GM12878 (cell line): ENCODE measurements around the gene DAD1. TPM values are rescaled to one million over a fixed set of nuclear protein-coding genes. Genes with fewer than 3 reads are reported as not detected.

Experiments
- ATAC-seq: fragments of 200-7000 bp; cut with Tn5 transposase; 3 replicates; pipeline ENCODE4 v1.9.1; 2020; ENCODE audit warnings: mild to moderate bottlenecking, moderate library complexity
- BruUV-seq: library from RNA; stranded (reverse); fragments of 400-500 nt; replicated peaks from 2 replicates; lab custom pipeline; 2021; lab: Mats Ljungman, UMichigan
- CTCF ChIA-PET: fragments of 300-600 bp; sonication (Branson Sonifier 250); formaldehyde crosslinking; extraction: SDS; loops from one replicate; lab custom pipeline; 2021; ENCODE audit warnings: inconsistent platforms; lab: Yijun Ruan, JAX
- POLR2A ChIA-PET: fragments of 350-600 bp; formaldehyde crosslinking; extraction: SDS; loops from one replicate; lab custom pipeline; 2021; ENCODE audit warnings: inconsistent platforms; lab: Charles Lee
- RAD21 ChIA-PET: fragments of 300-600 bp; sonication (Branson Sonifier 250); formaldehyde crosslinking; loops from one replicate; lab custom pipeline; 2023; ENCODE audit warnings: antibody characterized with exemption; ENCODE audit not compliant: unreplicated experiment; lab: Charles Lee
- SMC1A ChIA-PET: fragments of 300-600 bp; sonication (Branson Sonifier 250); formaldehyde crosslinking; loops from one replicate; lab custom pipeline; 2023; ENCODE audit not compliant: unreplicated experiment, uncharacterized antibody; lab: Charles Lee
- DNase-seq: peaks from one replicate; pipeline ENCODE4 v3.0.0-alpha.2; 2011; ENCODE audit warnings: low read depth, low spot score
- FAIRE-seq: peaks from 3 replicates; lab custom pipeline; 2011; peaks lifted over from hg19 to GRCh38; lab: Jason Lieb, UNC
- H2AFZ ChIP-seq: 2 replicates; pipeline ENCODE4 v1.6.0; 2011; ENCODE audit warnings: low read depth, low read length, control low read depth; ENCODE audit not compliant: control insufficient read depth
- H3K27ac ChIP-seq: 2 replicates; pipeline ENCODE4 v1.5.1; 2011; ENCODE audit warnings: control low read depth; ENCODE audit not compliant: control insufficient read depth, insufficient read depth
- H3K27me3 ChIP-seq, 2 experiments: replicated peaks in 1 of 2; 2 replicates each; pipeline versions ENCODE4 v1.6.0 to v1.6.1; 2011; ENCODE audit warnings: low read length in 1 of 2; ENCODE audit not compliant: control insufficient read depth in 2 of 2, insufficient read depth in 2 of 2
- H3K36me3 ChIP-seq, 2 experiments: 2 replicates each; pipeline ENCODE4 v1.5.1; 2011; ENCODE audit warnings: low read length in 1 of 2; ENCODE audit not compliant: control insufficient read depth in 2 of 2, insufficient read depth in 2 of 2
- H3K4me1 ChIP-seq: 2 replicates; pipeline ENCODE4 v1.6.1; 2011; ENCODE audit warnings: mild to moderate bottlenecking, low read length, moderate library complexity, mixed read lengths; ENCODE audit not compliant: control insufficient read depth, insufficient read depth
- H3K4me2 ChIP-seq: 2 replicates; pipeline ENCODE4 v1.6.0; 2011; ENCODE audit warnings: control low read depth; ENCODE audit not compliant: control insufficient read depth, insufficient read depth
- H3K4me3 ChIP-seq: fragments of 200-600 bp; sonication (generic); 2 replicates; pipeline ENCODE4 v1.5.1; 2016
- H3K79me2 ChIP-seq: 2 replicates; pipeline ENCODE4 v1.6.0; 2011; ENCODE audit warnings: low read length; ENCODE audit not compliant: control insufficient read depth, insufficient read depth
- H3K9ac ChIP-seq: 2 replicates; pipeline ENCODE4 v1.8.0; 2011; ENCODE audit warnings: low read length, control low read depth, mixed read lengths; ENCODE audit not compliant: control insufficient read depth, insufficient read depth
- H3K9me3 ChIP-seq: replicated peaks from 3 replicates; pipeline ENCODE4 v1.5.1; 2011; ENCODE audit warnings: mild to moderate bottlenecking, low read length; ENCODE audit not compliant: control insufficient read depth, insufficient read depth
- H4K20me1 ChIP-seq: 2 replicates; pipeline ENCODE4 v1.6.0; 2011; ENCODE audit not compliant: control insufficient read depth, insufficient read depth
- BACH1 ChIP-seq: fragments of 450-650 bp; IDR thresholded peaks from 2 replicates; pipeline ENCODE4 v1.6.1; 2017; ENCODE audit warnings: mild to moderate bottlenecking, borderline replicate concordance
- BHLHE40 ChIP-seq, 2 experiments: fragments of 450-650 bp in 1 of 2; IDR thresholded peaks; 2 replicates each; pipeline ENCODE4 v1.6.1; 2011 to 2017; ENCODE audit warnings: low read depth in 2 of 2, borderline replicate concordance in 1 of 2, improper control_type of control experiment in 1 of 2, low read length in 1 of 2, mild to moderate bottlenecking in 1 of 2
- CREM ChIP-seq: IDR thresholded peaks from 2 replicates; pipeline ENCODE4 v1.6.1; 2014; ENCODE audit warnings: antibody characterized with exemption, low read depth
- ESRRA ChIP-seq: IDR thresholded peaks from 2 replicates; pipeline ENCODE4 v1.6.1; 2012; ENCODE audit warnings: mild to moderate bottlenecking, low read length, improper control_type of control experiment
- FOS ChIP-seq: IDR thresholded peaks from 3 replicates; pipeline ENCODE4 v1.6.1; 2011; ENCODE audit warnings: borderline replicate concordance; ENCODE audit not compliant: insufficient read length; ENCODE audit errors: extremely low read depth
- IKZF1 ChIP-seq: fragments of 450-650 bp; conservative IDR thresholded peaks from 2 replicates; pipeline ENCODE4 v1.6.1; 2017; ENCODE audit warnings: antibody characterized with exemption, mild to moderate bottlenecking
- JUNB ChIP-seq: IDR thresholded peaks from 2 replicates; pipeline ENCODE4 v1.6.1; 2016; ENCODE audit warnings: antibody characterized with exemption, mild to moderate bottlenecking
- LARP7 ChIP-seq: fragments of 450-650 bp; IDR thresholded peaks from 2 replicates; pipeline ENCODE4 v1.6.1; 2017; ENCODE audit warnings: mild to moderate bottlenecking
- RAD51 ChIP-seq: fragments of 450-650 bp; IDR thresholded peaks from 2 replicates; pipeline ENCODE4 v1.6.1; 2016; ENCODE audit warnings: moderate library complexity, mild to moderate bottlenecking, inconsistent platforms
- RCOR1 ChIP-seq: conservative IDR thresholded peaks from 2 replicates; pipeline ENCODE4 v1.6.1; 2012; ENCODE audit warnings: low read depth, low read length, improper control_type of control experiment
- RUNX3 ChIP-seq: IDR thresholded peaks from 2 replicates; pipeline ENCODE4 v1.6.1; 2012; ENCODE audit warnings: low read length, inconsistent platforms
- SMAD5 ChIP-seq: IDR thresholded peaks from 2 replicates; pipeline ENCODE4 v1.6.1; 2016; ENCODE audit warnings: antibody characterized with exemption, low read depth
- SP1 ChIP-seq: IDR thresholded peaks from one replicate; pipeline ENCODE4 v1.6.1; 2011; ENCODE audit warnings: low read depth, low read length
- SPI1 ChIP-seq: IDR thresholded peaks from 2 replicates; pipeline ENCODE4 v1.6.1; 2011; ENCODE audit warnings: low read depth, mild to moderate bottlenecking, low read length, moderate library complexity, borderline replicate concordance; ENCODE audit not compliant: insufficient read depth
- TCF7 ChIP-seq: IDR thresholded peaks from 2 replicates; pipeline ENCODE4 v1.6.1; 2014; ENCODE audit warnings: antibody characterized with exemption, borderline replicate concordance
- ZBED1 ChIP-seq: IDR thresholded peaks from 2 replicates; pipeline ENCODE4 v1.6.1; 2016; ENCODE audit warnings: borderline replicate concordance
- WGBS: methylation state at CpG from one replicate; pipeline ENCODE4 v1.1.6; 2016; ENCODE audit warnings: low lambda C conversion rate; ENCODE audit not compliant: insufficient replicate concordance, insufficient coverage; ENCODE audit errors: missing lambda C conversion rate; 5-methylcytosine and 5-hydroxymethylcytosine counted together
- in situ Hi-C: fragments of 300-500 bp; cut with MboI; formaldehyde crosslinking; loops from 9 replicates; pipeline ENCODE4 v1.14.3; 2018; ENCODE audit warnings: mixed read lengths
- intact Hi-C: fragments of 100-400 bp; cut with micrococcal nuclease; formaldehyde crosslinking; loops from one replicate; pipeline ENCODE4 v1.14.2; 2022; ENCODE audit not compliant: unreplicated experiment
- polyA plus RNA-seq, 11 experiments: library from polyadenylated mRNA; depleted of rRNA in 4 of 11; unstranded in 6 of 11; stranded (reverse) in 5 of 11; fragments of >200 nt; fragmentation: Nextera tagmentation in 4 of 11; fragmentation: Illumina TruSeq in 1 of 11; extraction: Ambion mirVana in 4 of 11; extraction: Trizol in 1 of 11; gene quantifications; 1 replicate in 1 of 11; 2 replicates in 10 of 11; pipeline versions ENCODE4 v1.2.1 to v1.2.3, GENCODE V29; 2011 to 2016; ENCODE audit warnings: inconsistent platforms in 2 of 11, missing spikeins in 2 of 11, low read depth in 1 of 11
- total RNA-seq, 4 experiments: library from RNA; depleted of rRNA in 3 of 4; stranded (reverse); fragments of >200 nt in 3 of 4; fragmentation: Illumina TruSeq in 1 of 4; extraction: Trizol in 1 of 4; gene quantifications; 2 replicates each; pipeline versions ENCODE4 v1.2.1 to v1.2.3, GENCODE V29; 2013 to 2021
- TF ChIP-seq, protein P1 (sequence below): IDR thresholded peaks from 2 replicates; pipeline ENCODE4 v1.6.1; 2011; ENCODE audit warnings: low read depth, mild to moderate bottlenecking, low read length, moderate library complexity, borderline replicate concordance; ENCODE audit errors: extremely low read depth
- TF ChIP-seq, protein P2 (sequence below): IDR thresholded peaks from 2 replicates; pipeline ENCODE4 v1.6.1; 2012; ENCODE audit warnings: low read depth, low read length, improper control_type of control experiment
- TF ChIP-seq, protein P3 (sequence below): IDR thresholded peaks from 2 replicates; pipeline ENCODE4 v1.6.1; 2011; ENCODE audit warnings: mild to moderate bottlenecking, low read depth, low read length, moderate library complexity; ENCODE audit not compliant: insufficient replicate concordance

DAD1 gene
- total and polyA plus RNA-seq, 10 of the 15 experiments (the other 5 are each of a cell fraction or from before 2014, with no cell fraction given) = 161 to 920 (median 319) TPM

DNA sequence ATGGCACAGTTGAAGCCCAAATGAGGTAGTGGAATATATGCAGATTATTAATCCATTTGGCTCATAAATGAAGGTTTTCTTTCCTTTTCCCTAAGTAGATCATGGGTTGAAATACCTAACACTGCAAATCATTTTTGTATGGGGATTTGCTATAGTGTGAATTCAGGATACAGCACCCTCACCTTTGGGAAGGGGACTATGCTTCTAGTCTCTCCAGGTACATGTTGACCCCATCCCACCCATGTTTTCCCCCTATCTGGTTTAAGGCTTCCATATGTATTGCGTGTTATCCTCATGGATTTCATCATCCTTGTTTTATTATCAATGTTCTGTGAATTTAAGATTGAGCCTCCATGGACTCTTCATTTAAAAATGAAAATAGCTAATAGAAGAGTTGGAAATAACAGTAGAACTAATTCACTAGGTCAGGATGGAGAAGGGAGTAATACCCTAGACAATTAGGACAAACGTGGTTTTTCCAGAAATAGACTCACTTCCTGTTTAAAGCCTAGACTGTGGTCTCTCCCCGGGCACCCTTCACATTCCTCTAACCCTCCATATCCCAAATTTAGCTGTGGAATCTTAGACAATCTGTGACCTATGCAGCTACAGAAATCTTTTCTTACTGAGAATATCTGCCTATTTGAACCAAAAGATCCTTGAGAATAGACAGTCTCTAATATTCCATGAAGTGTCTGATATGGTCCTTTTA lies 56.5 kb downstream of the DAD1 start (continued):
- TF ChIP-seq SMAD5 (peak; percentile 75), TCF7 (no peak), BACH1 (0 out of 2 replicates have a peak, but pooled peaks have one; percentile 46), RUNX3 (peak; percentile 65)
- TF ChIP-seq, all 136 proteins: peak for 20

DNA sequence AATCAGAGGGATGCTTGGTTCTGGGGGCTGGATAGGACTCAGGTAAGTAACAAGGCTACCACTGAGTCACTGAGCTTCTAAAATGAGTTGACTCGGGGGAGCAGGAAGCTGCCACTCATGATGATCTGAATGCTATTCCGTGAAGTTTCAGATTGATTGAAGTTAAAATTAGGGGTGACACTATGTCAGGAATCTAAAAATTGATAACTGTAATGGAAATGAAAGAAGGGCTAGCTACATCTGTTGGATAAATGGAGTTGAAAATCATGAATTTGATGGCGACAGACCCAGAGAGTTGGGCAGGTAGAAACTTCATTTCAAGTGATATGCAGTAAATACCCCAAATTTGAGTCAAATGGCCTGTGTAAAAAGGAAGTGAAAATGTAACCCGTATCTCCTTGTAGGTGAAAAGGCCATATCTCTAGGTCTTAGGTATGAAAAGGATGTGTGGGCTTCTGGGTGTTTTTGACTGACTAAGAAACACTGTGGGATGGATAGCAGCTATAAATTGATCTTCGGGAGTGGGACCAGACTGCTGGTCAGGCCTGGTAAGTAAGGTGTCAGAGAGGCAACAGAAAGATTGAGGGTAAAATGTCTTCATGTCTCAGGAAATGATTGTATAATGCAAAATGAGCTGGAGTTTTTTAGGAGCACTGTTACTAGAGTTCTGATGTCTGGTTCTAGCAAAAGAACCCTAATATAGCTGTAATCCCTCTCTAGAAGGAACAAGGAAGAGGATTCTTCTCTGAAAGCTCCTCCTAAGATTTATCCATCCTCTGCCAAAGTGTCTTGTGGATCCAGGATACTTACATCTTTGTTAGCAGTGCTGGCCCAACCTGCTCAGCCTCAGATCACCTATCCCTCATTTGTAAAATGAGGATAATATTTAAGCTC lies 57.3 kb downstream of the DAD1 start:
- SMC1A ChIA-PET = interaction anchor here (0.6 to 12.3 kb wide), 22 partner anchors 7 to 1042 kb away, joined by 3 to 399 read pairs (median 6); no protein-coding TSS in a partner anchor
- TSS peak; percentile 80 for BruUV-seq
- peak; percentile 93 for DNase-seq
- Histone ChIP-seq H3K4me1 (peaks cover 72% of the 10 kb centered on the region), H3K4me2 (peak overlapping the region; percentile 75), H3K36me3 (peaks cover 0 to 4% of the 10 kb centered on the region in 2 experiments; a peak in 2 of 4 replicates), H3K27ac (peak overlapping the region; percentile 97), H3K27me3 (no peaks in the 10 kb centered on the region), H4K20me1 (no peaks in the 10 kb centered on the region), H2AFZ (peak overlapping the region; percentile 38), H3K4me3 (peak overlapping the region; percentile 67), H3K79me2 (peaks cover 63% of the 10 kb centered on the region), H3K9ac (peak overlapping the region; percentile 52), H3K9me3 (no peaks in the 10 kb centered on the region)
- FAIRE-seq = peak; percentile 74
- POLR2A ChIA-PET = interaction anchor here (0.6 to 12.2 kb wide), 13 partner anchors 9 to 234 kb away, joined by 3 to 339 read pairs (median 13); partner anchors contain the start of gene OXA1L
- WGBS = under 1% methylated on average over 5 of the region's 5 CpGs
- intact Hi-C loops (loop anchor here (1.0 to 2.0 kb wide), 3 partner anchors 10 to 25 kb away; no protein-coding TSS in a partner anchor), in situ Hi-C loops (no loop called here)
- ATAC-seq = peak; percentile 70
- CTCF ChIA-PET = interaction anchor here (0.7 to 6.0 kb wide), 26 partner anchors 9 to 331 kb away, joined by 3 to 100 read pairs (median 5); no protein-coding TSS in a partner anchor
- RAD21 ChIA-PET = interaction anchor here (0.8 to 8.1 kb wide), 24 partner anchors 11 to 282 kb away, joined by 3 to 184 read pairs (median 10); no protein-coding TSS in a partner anchor
- TF ChIP-seq SPI1 = peak; percentile 98
- TF ChIP-seq FOS = no peak
- TF ChIP-seq JUNB = peak; percentile 88
- peak; percentile 82; the same call in 1 of the 2 replicates for TF ChIP-seq RCOR1
- TF ChIP-seq RAD51 = peak; percentile 13; the same call in 1 of the 2 replicates
- TF ChIP-seq, protein P1, sequence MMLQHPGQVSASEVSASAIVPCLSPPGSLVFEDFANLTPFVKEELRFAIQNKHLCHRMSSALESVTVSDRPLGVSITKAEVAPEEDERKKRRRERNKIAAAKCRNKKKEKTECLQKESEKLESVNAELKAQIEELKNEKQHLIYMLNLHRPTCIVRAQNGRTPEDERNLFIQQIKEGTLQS = no peak
- peak; percentile 18; the same call in 1 of the 2 replicates for TF ChIP-seq BACH1
- TF ChIP-seq, protein P2, sequence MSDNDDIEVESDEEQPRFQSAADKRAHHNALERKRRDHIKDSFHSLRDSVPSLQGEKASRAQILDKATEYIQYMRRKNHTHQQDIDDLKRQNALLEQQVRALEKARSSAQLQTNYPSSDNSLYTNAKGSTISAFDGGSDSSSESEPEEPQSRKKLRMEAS = no peak
- TF ChIP-seq CREM = peak; percentile 69; the same call in 1 of the 2 replicates
- no peak for TF ChIP-seq LARP7
- no peak for TF ChIP-seq ESRRA
- peak; percentile 84 for TF ChIP-seq IKZF1
- peak; percentile 22 for TF ChIP-seq SP1
- TF ChIP-seq, protein P3, sequence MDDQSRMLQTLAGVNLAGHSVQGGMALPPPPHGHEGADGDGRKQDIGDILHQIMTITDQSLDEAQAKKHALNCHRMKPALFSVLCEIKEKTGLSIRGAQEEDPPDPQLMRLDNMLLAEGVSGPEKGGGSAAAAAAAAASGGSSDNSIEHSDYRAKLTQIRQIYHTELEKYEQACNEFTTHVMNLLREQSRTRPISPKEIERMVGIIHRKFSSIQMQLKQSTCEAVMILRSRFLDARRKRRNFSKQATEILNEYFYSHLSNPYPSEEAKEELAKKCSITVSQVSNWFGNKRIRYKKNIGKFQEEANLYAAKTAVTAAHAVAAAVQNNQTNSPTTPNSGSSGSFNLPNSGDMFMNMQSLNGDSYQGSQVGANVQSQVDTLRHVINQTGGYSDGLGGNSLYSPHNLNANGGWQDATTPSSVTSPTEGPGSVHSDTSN = peak; percentile 66
- peak; percentile 92; the same call in 1 of the 2 replicates for TF ChIP-seq ZBED1
- TF ChIP-seq BHLHE40 (IDR thresholded peaks at IDR 0.05; ENCODE audit: borderline replicate concordance in 1 of 2, low read depth in 2 of 2, low read length in 1 of 2) = peak in 1 of 2 experiments; percentile 31; a peak in 1 of 4 replicates
